GM12801 (cell line): ENCODE measurements around the gene CMSS1.

Experiments used
- CTCF ChIP-seq: IDR thresholded peaks from one replicate; pipeline ENCODE4 v1.5.1; 2011; ENCODE audit warnings: control low read depth; ENCODE audit not compliant: insufficient read length; ENCODE audit errors: extremely low read depth

The CMSS1 gene

DNA sequence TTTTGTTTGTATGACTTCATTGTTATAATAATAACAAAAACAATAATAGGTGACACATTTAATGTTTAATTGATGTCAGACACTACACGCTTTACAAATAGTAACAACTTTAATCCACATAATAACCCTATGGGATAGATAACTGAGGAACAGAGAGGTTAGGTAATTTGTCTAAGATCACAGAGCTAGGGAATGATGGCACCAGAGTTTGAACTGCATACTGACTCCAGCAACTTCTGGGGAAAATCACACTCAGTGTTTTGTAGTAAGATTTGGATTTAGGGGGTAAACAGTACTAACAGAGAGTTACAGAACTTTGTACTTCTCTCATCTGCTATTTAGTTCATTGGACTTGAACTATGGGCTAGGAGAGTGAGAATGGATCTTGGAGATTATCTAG lies 66.0 kb downstream of the CMSS1 start:
- no peak for TF ChIP-seq CTCF

DNA sequence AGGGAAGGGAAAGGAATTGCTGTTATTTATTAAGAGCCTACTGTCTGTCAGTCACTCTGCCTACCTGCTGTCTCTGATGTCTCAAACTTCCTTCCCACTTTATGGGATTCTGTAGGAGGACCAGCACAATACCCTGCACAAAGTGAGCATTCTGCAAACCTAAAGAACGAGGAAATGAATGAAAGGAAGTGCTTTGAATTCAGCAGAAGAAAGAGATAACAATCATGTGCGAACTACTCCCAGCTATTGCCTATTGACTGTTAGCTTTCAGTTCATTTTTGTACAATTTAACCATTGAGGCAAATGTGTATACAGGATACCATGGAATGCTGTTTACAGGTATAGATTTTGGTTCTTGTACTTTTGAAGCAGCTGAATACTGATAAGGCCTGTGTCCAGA lies 66.8 kb downstream of the CMSS1 start:
- no peak for TF ChIP-seq CTCF

GRCh38 chr3:99885085-99885484 lies 67.4 kb downstream of the CMSS1 start:
- no peak for TF ChIP-seq CTCF

- TF ChIP-seq CTCF: no peak
These were observed 68.2 kb downstream of the CMSS1 start for GRCh38 chr3:99885851-99886250.

GRCh38 chr3:99891610-99892285 lies 74.1 kb downstream of the CMSS1 start:
- no peak for TF ChIP-seq CTCF

- no peak for TF ChIP-seq CTCF
These were observed 74.7 kb downstream of the CMSS1 start for GRCh38 chr3:99892332-99892731.

GRCh38 chr3:99895131-99895696 lies 77.6 kb downstream of the CMSS1 start:
- TF ChIP-seq CTCF: no peak
